GM12872 (cell line): ENCODE data around the gene SEC14L5.

Source experiments
- CTCF ChIP-seq: IDR thresholded peaks from 3 replicates; pipeline ENCODE4 v1.5.1; 2011; ENCODE audit warnings: low read depth, mild to moderate bottlenecking, low read length, moderate library complexity; ENCODE audit not compliant: insufficient read depth

Gene SEC14L5

GRCh38 chr16:5065813-5066212 is 107.7 kb downstream of the SEC14L5 start, which contains the start of gene C16orf89:
TSS of gene C16orf89 (minus strand) at chr16:5065956. CDS start at chr16:5065908, 48 bp downstream.
- TF ChIP-seq CTCF = no peak

- no peak for TF ChIP-seq CTCF
These were observed 108.4 kb downstream of the SEC14L5 start for GRCh38 chr16:5066511-5066910.
